K562 (cell line): ENCODE measurements around the gene OR4S1. TPM values are rescaled to one million over a fixed set of nuclear protein-coding genes. Genes with fewer than 3 reads are reported as not detected.

ENCODE experiments used
- ATAC-seq: fragments of 200-7000 bp; cut with Tn5 transposase; 3 replicates; pipeline ENCODE4 v1.9.1; 2020; ENCODE audit warnings: moderate library complexity
- BruUV-seq: library from RNA; stranded (reverse); fragments of 400-500 nt; replicated peaks from 2 replicates; lab custom pipeline; 2021; lab: Mats Ljungman, UMichigan
- CTCF ChIA-PET: fragments of 300-600 bp; formaldehyde crosslinking; extraction: SDS; loops from one replicate; lab custom pipeline; 2021; ENCODE audit warnings: low intra/inter-chr PET ratio; lab: Yijun Ruan, JAX
- POLR2A ChIA-PET: fragments of 300-600, 350-650 bp; sonication (Branson Sonifier 250); formaldehyde crosslinking; extraction: SDS; loops from one replicate; lab custom pipeline; 2021; ENCODE audit warnings: antibody characterized with exemption, inconsistent platforms; lab: Yijun Ruan, JAX
- DNase-seq, 4 experiments: peaks; one replicate each; pipeline versions ENCODE4 v3.0.0 to v3.0.0-alpha.2; 2011 to 2018; ENCODE audit warnings: low spot score in 3 of 4, mixed read lengths in 3 of 4; ENCODE audit errors: extremely low read depth in 1 of 4
- FAIRE-seq: peaks from 2 replicates; lab custom pipeline; 2011; peaks lifted over from hg19 to GRCh38; lab: Jason Lieb, UNC
- H2AFZ ChIP-seq: 2 replicates; pipeline ENCODE4 v1.6.0; 2011; ENCODE audit warnings: low read depth, low read length, control low read depth, inconsistent platforms
- H3K27ac ChIP-seq: fragments of 200-600 bp; 3 replicates; pipeline ENCODE4 v1.8.0; 2011; ENCODE audit warnings: low read depth, mild to moderate bottlenecking, control low read depth, inconsistent platforms, low read length, moderate library complexity, mixed read lengths; ENCODE audit errors: extremely low read depth
- H3K27me3 ChIP-seq, 2 experiments: fragments of 300-600 bp in 1 of 2; 2 replicates in 1 of 2; 3 replicates in 1 of 2; pipeline versions ENCODE4 v1.6.0 to v1.8.0; 2011; ENCODE audit warnings: inconsistent platforms in 2 of 2, low read length in 2 of 2, mild to moderate bottlenecking in 1 of 2, mixed read lengths in 1 of 2, moderate library complexity in 1 of 2; ENCODE audit not compliant: control insufficient read depth in 2 of 2, insufficient read depth in 2 of 2
- H3K36me3 ChIP-seq: fragments of 300-600 bp; 3 replicates; pipeline ENCODE4 v1.8.0; 2011; ENCODE audit warnings: mild to moderate bottlenecking, low read length, inconsistent platforms; ENCODE audit not compliant: control insufficient read depth, insufficient read depth
- H3K4me1 ChIP-seq, 2 experiments: fragments of 200-600 bp in 1 of 2; replicated peaks in 1 of 2; 2 replicates in 1 of 2; 3 replicates in 1 of 2; pipeline versions ENCODE4 v1.5.1 to v1.8.0; 2011; ENCODE audit warnings: inconsistent platforms in 2 of 2, low read length in 2 of 2, mild to moderate bottlenecking in 1 of 2, mixed read lengths in 1 of 2, moderate library complexity in 1 of 2; ENCODE audit not compliant: control insufficient read depth in 2 of 2, insufficient read depth in 2 of 2
- H3K4me2 ChIP-seq: 2 replicates; pipeline ENCODE4 v1.6.1; 2011; ENCODE audit warnings: low read length, control low read depth, inconsistent platforms, mixed read lengths; ENCODE audit not compliant: insufficient read depth
- H3K4me3 ChIP-seq: fragments of 200-600 bp; sonication (generic), shearing (Covaris generic); 2 replicates; pipeline ENCODE4 v1.5.1; 2016; ENCODE audit warnings: control low read depth, inconsistent platforms
- H3K79me2 ChIP-seq: fragments of 200-600 bp; 3 replicates; pipeline ENCODE4 v1.8.0; 2011; ENCODE audit warnings: low read length, inconsistent platforms; ENCODE audit not compliant: control insufficient read depth, insufficient read depth
- H3K9ac ChIP-seq, 2 experiments: 2 replicates each; pipeline versions ENCODE4 v1.6.0 to v1.6.1; 2011; ENCODE audit warnings: low read depth in 2 of 2, low read length in 2 of 2, control low read depth in 1 of 2, inconsistent platforms in 1 of 2, mild to moderate bottlenecking in 1 of 2, mixed read lengths in 1 of 2; ENCODE audit not compliant: insufficient read depth in 1 of 2
- H3K9me1 ChIP-seq: one replicate; pipeline ENCODE4 v1.6.0; 2011; ENCODE audit warnings: inconsistent platforms, mild to moderate bottlenecking, low read length, moderate library complexity; ENCODE audit not compliant: control insufficient read depth, insufficient read depth
- H3K9me3 ChIP-seq: replicated peaks from 2 replicates; pipeline ENCODE4 v1.5.1; 2011; ENCODE audit warnings: low read depth, low read length, inconsistent platforms; ENCODE audit not compliant: control insufficient read depth, insufficient read depth
- H4K20me1 ChIP-seq: replicated peaks from 2 replicates; pipeline ENCODE4 v1.6.1; 2011; ENCODE audit warnings: low read length, inconsistent platforms, mixed read lengths; ENCODE audit not compliant: control insufficient read depth, insufficient read depth
- ARID3B ChIP-seq: fragments of 250-450 bp; sonication (Bioruptor Pico); IDR thresholded peaks from 2 replicates; pipeline ENCODE4 v1.4.0; 2020; ENCODE audit warnings: borderline replicate concordance
- ASH1L ChIP-seq: fragments of 450-650 bp; IDR thresholded peaks from 2 replicates; pipeline ENCODE4 v1.6.1; 2018; ENCODE audit warnings: borderline replicate concordance, mild to moderate bottlenecking, low read depth; ENCODE audit not compliant: partially characterized antibody
- HNRNPH1 ChIP-seq: fragments of 200-400 bp; formaldehyde crosslinking; optimal IDR thresholded peaks from 2 replicates; pipeline ENCODE3; 2017; ENCODE audit warnings: low read depth, mild to moderate bottlenecking, low read length, moderate library complexity
- IRF9 ChIP-seq: fragments of 450-650 bp; IDR thresholded peaks from 2 replicates; pipeline ENCODE4 v1.6.1; 2016; ENCODE audit warnings: missing biosample characterization, missing genetic modification characterization
- ZMIZ1 ChIP-seq, 2 experiments: fragments of 150-350 bp in 1 of 2; IDR thresholded peaks; 2 replicates each; pipeline ENCODE4 v1.6.1; 2012 to 2016; ENCODE audit warnings: low read depth in 2 of 2, low read length in 2 of 2, mild to moderate bottlenecking in 1 of 2, moderate library complexity in 1 of 2
- ZNF174 ChIP-seq: fragments of 250-450 bp; sonication (Bioruptor Pico); IDR thresholded peaks from 2 replicates; pipeline ENCODE4 v1.4.0; 2020; ENCODE audit warnings: mild to moderate bottlenecking
- WGBS: fragments of 100-300 bp; shearing (Covaris generic); methylation state at CpG from one replicate; pipeline ENCODE4 v1.1.6; 2016; ENCODE audit warnings: low coverage, mixed read lengths; ENCODE audit not compliant: insufficient coverage; ENCODE audit errors: missing lambda C conversion rate; 5-methylcytosine and 5-hydroxymethylcytosine counted together
- in situ Hi-C: fragments of 300-500 bp; cut with MboI; formaldehyde crosslinking; loops from 4 replicates; pipeline ENCODE4 v1.15.0; 2018; ENCODE audit warnings: inconsistent platforms, mixed read lengths
- intact Hi-C: fragments of 100-400 bp; cut with micrococcal nuclease; formaldehyde crosslinking; loops from 2 replicates; pipeline ENCODE4 v1.14.2; 2022
- polyA plus RNA-seq, 8 experiments: library from polyadenylated mRNA; depleted of rRNA in 4 of 8; stranded (reverse) in 5 of 8; unstranded in 3 of 8; fragments of >200 nt; fragmentation: Nextera tagmentation in 2 of 8; fragmentation: Illumina TruSeq in 1 of 8; extraction: Ambion mirVana in 2 of 8; extraction: Trizol in 1 of 8; gene quantifications; 2 replicates each; pipeline versions ENCODE4 v1.2.1 to v1.2.3, GENCODE V29; 2011 to 2014; ENCODE audit warnings: inconsistent platforms in 1 of 8, missing spikeins in 1 of 8
- total RNA-seq, 7 experiments: library from RNA; depleted of rRNA in 6 of 7; stranded (reverse); fragments of >200 nt in 6 of 7; fragmentation: Illumina TruSeq in 2 of 7; extraction: Trizol in 2 of 7; gene quantifications; 2 replicates each; pipeline versions ENCODE4 v1.2.1 to v1.2.3, GENCODE V29; 2011 to 2021; ENCODE audit warnings: low replicate concordance in 1 of 7
- TF ChIP-seq, protein P1 (sequence below), 3 experiments: IDR thresholded peaks in 2 of 3; conservative IDR thresholded peaks in 1 of 3; 2 replicates each; pipeline ENCODE4 v1.5.1; 2011 to 2012; ENCODE audit warnings: low read length in 3 of 3, mild to moderate bottlenecking in 3 of 3, control low read depth in 2 of 3, improper control_type of control experiment in 1 of 3, inconsistent platforms in 1 of 3, low read depth in 1 of 3, mixed read lengths in 1 of 3, moderate library complexity in 1 of 3; ENCODE audit not compliant: insufficient read depth in 2 of 3
- TF ChIP-seq, protein P2 (sequence below), 2 experiments: IDR thresholded peaks; 2 replicates each; pipeline ENCODE4 v1.6.1; 2011; ENCODE audit warnings: borderline replicate concordance in 1 of 2, control low read depth in 1 of 2, low read depth in 1 of 2, low read length in 1 of 2, mild to moderate bottlenecking in 1 of 2, mixed read lengths in 1 of 2, moderate library complexity in 1 of 2; ENCODE audit not compliant: insufficient read depth in 1 of 2, insufficient read length in 1 of 2, poor library complexity in 1 of 2, severe bottlenecking in 1 of 2; ENCODE audit errors: extremely low read depth in 1 of 2

The OR4S1 gene
- total and polyA plus RNA-seq, 9 of the 15 experiments (the other 6 are each of a cell fraction or from before 2014, with no cell fraction given): not detected

GRCh38 chr11:48270621-48271020, 35.4 kb upstream of the OR4S1 start (continued):
- TF ChIP-seq ZMIZ1 (IDR thresholded peaks at IDR 0.05; ENCODE audit: low read depth in 2 of 2, low read length in 2 of 2): no peak
- no peak for TF ChIP-seq HNRNPH1
- TF ChIP-seq ZNF174 (CRISPR knock-in tag): no peak

- no peaks in the 10 kb centered on the region for H3K9me3 ChIP-seq
- BruUV-seq: no TSS peak
- ATAC-seq: no peak
- no peak overlapping the region for H3K4me3 ChIP-seq
- H3K4me1 ChIP-seq: no peaks in the 10 kb centered on the region
- in situ Hi-C loops (no loop called here), intact Hi-C loops (no loop called here)
- no peak overlapping the region for H3K4me2 ChIP-seq
- no peak for FAIRE-seq
- no peaks in the 10 kb centered on the region for H4K20me1 ChIP-seq
- H2AFZ ChIP-seq: no peak overlapping the region
- DNase-seq: no peak
- H3K36me3 ChIP-seq: no peaks in the 10 kb centered on the region
- 0% methylated on average over 1 of the region's 1 CpG for WGBS
- H3K27ac ChIP-seq: no peak overlapping the region
- H3K27me3 ChIP-seq: no peaks in the 10 kb centered on the region
- no peak overlapping the region for H3K9ac ChIP-seq
- no peaks in the 10 kb centered on the region for H3K79me2 ChIP-seq
- CTCF ChIA-PET: no interaction called here
- POLR2A ChIA-PET: interaction anchor here (0.6 to 0.7 kb wide), 2 partner anchors 395 to 502 kb away, joined by 3 to 4 read pairs; no protein-coding TSS in a partner anchor
- H3K9me1 ChIP-seq: no peaks in the 10 kb centered on the region
- TF ChIP-seq, protein P1, sequence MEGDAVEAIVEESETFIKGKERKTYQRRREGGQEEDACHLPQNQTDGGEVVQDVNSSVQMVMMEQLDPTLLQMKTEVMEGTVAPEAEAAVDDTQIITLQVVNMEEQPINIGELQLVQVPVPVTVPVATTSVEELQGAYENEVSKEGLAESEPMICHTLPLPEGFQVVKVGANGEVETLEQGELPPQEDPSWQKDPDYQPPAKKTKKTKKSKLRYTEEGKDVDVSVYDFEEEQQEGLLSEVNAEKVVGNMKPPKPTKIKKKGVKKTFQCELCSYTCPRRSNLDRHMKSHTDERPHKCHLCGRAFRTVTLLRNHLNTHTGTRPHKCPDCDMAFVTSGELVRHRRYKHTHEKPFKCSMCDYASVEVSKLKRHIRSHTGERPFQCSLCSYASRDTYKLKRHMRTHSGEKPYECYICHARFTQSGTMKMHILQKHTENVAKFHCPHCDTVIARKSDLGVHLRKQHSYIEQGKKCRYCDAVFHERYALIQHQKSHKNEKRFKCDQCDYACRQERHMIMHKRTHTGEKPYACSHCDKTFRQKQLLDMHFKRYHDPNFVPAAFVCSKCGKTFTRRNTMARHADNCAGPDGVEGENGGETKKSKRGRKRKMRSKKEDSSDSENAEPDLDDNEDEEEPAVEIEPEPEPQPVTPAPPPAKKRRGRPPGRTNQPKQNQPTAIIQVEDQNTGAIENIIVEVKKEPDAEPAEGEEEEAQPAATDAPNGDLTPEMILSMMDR (IDR thresholded peaks at IDR 0.05 in 2 of 3, conservative IDR thresholded peaks at IDR 0.05 in 1 of 3; ENCODE audit: insufficient read depth in 2 of 3, low read depth in 1 of 3, low read length in 3 of 3): no peak
- no peak for TF ChIP-seq ASH1L
- TF ChIP-seq, protein P2, sequence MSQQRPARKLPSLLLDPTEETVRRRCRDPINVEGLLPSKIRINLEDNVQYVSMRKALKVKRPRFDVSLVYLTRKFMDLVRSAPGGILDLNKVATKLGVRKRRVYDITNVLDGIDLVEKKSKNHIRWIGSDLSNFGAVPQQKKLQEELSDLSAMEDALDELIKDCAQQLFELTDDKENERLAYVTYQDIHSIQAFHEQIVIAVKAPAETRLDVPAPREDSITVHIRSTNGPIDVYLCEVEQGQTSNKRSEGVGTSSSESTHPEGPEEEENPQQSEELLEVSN (IDR thresholded peaks at IDR 0.05; ENCODE audit: borderline replicate concordance in 1 of 2, extremely low read depth in 1 of 2, insufficient read depth in 1 of 2, insufficient read length in 1 of 2, low read depth in 1 of 2, low read length in 1 of 2, poor library complexity in 1 of 2, severe bottlenecking in 1 of 2): no peak
- TF ChIP-seq ARID3B (CRISPR knock-in tag): no peak
- no peak for TF ChIP-seq IRF9 (tag)
Observed at GRCh38 chr11:48272606-48273005, 33.4 kb upstream of the OR4S1 start.
